Heart right ventricle (tissue), 16 donors: ENCODE data around the gene GRB7. TPM values are rescaled to one million over a fixed set of nuclear protein-coding genes. Genes with fewer than 3 reads are reported as not detected.

Source experiments
- ATAC-seq, 8 donors: fragments of 200-7000 bp; cut with Tn5 transposase; one replicate each; pipeline ENCODE4 v1.9.1; 2020; ENCODE audit warnings: mild to moderate bottlenecking in 8 of 8, moderate library complexity in 8 of 8, moderate number of reproducible peaks in 1 of 8
- DNase-seq, 2 donors: peaks; one replicate each; pipeline ENCODE4 v3.0.0-alpha.2; 2020
- H3K27ac ChIP-seq, 10 donors: fragments of 200-600 bp; sonication (generic) in 2 of 10; one replicate each; pipeline versions ENCODE4 v1.5.0 to v1.8.0; 2020 to 2022; ENCODE audit warnings: mild to moderate bottlenecking in 3 of 10
- H3K27me3 ChIP-seq, 7 donors: fragments of 200-600 bp; one replicate each; pipeline ENCODE4 v1.8.0; 2021 to 2022; ENCODE audit warnings: mild to moderate bottlenecking in 2 of 7
- H3K36me3 ChIP-seq, 9 donors: fragments of 200-600 bp; sonication (generic) in 1 of 9; one replicate each; pipeline versions ENCODE4 v1.5.0 to v1.8.0; 2020 to 2022; ENCODE audit warnings: mild to moderate bottlenecking in 2 of 9
- H3K4me1 ChIP-seq, 9 donors: fragments of 200-600 bp; sonication (generic) in 1 of 9; one replicate each; pipeline versions ENCODE4 v1.5.0 to v1.8.0; 2020 to 2022; ENCODE audit warnings: mild to moderate bottlenecking in 4 of 9
- H3K4me3 ChIP-seq, 10 donors: fragments of 200-600 bp; sonication (generic) in 2 of 10; one replicate each; pipeline versions ENCODE4 v1.5.0 to v1.8.0; 2020 to 2022; ENCODE audit warnings: mild to moderate bottlenecking in 7 of 10, moderate library complexity in 2 of 10
- H3K9me3 ChIP-seq, 11 donors: fragments of 200-600 bp in 10 of 11; sonication (generic) in 2 of 11; one replicate each; pipeline versions ENCODE4 v1.5.0 to v1.8.0; 2013 to 2022; ENCODE audit warnings: mild to moderate bottlenecking in 2 of 11, control low read depth in 1 of 11, moderate library complexity in 1 of 11
- CTCF ChIP-seq, 9 donors: fragments of 200-600 bp; sonication (generic) in 2 of 9; IDR thresholded peaks; one replicate each; pipeline versions ENCODE4 v1.5.0 to v1.8.0; 2021 to 2022; ENCODE audit warnings: antibody characterized with exemption in 9 of 9, mild to moderate bottlenecking in 5 of 9, moderate library complexity in 1 of 9
- WGBS, 2 donors: extraction: QIAGEN DNeasy Blood & Tissue Kit; methylation state at CpG; one replicate each; pipeline ENCODE4 v1.1.7; 2013; ENCODE audit warnings: inconsistent platforms in 1 of 2; 5-methylcytosine and 5-hydroxymethylcytosine counted together
- intact Hi-C, 10 donors: fragments of 100-400 bp; cut with DNase I; formaldehyde crosslinking; loops; one replicate each; pipeline versions ENCODE4 v1.11.1 to v1.14.2; 2022
- polyA plus RNA-seq, 2 donors: library from polyadenylated mRNA; stranded (reverse); fragments of 200-250 nt; gene quantifications; one replicate each; pipeline ENCODE4 v1.2.3, GENCODE V29; 2013
- total RNA-seq, 10 donors: library from RNA; stranded (reverse); fragmentation: NEBNext Ultra II Directional in 3 of 10; extraction: Animal tissue kit (Norgen Biotek cat#: 25700) in 3 of 10; gene quantifications; one replicate each; pipeline versions ENCODE4 v1.2.1 to v1.2.4, GENCODE V29; 2021 to 2023
- donor health status: Arrhythmogenic right ventricular cardiomyopathy.
- donor health status: ischemic (EF 13 %, LVEDD 7.1; RV severe dilation, severe dysfunction).
- donor health status: healthy with polysubstance abuse.
- donor health status: DM: no; HTN: yes; CAD: no.
- donor health status: DM: no; HTN: no; CAD: no.
- donor health status: ischemic (EF 25% LVEDD 6.9; RV normal size, moderate dysfunction).
- donor health status: ischemic (EF 25% LVEDD 5.7; RV mildly dilated, moderate dysfunction).
- donor health status: healthy.
- donor health status: DM: yes; HTN: yes; CAD: no.
- donor health status: Ischemic cardiomyopathy.
- donor health status: ischemic (EF 35%, LVEDD 5.7; RV mildly dilated, moderate dysfunction).
- donor health status: nonischemic (EF 11% LVEDD 7.7; RV severe dilation, severe dysfunction).
- donor health status: DM: yes; HTN: yes; CAD: no.
- donor health status: PGD.
- donor health status: ischemic (EF 29% LVEDD 5.4; RV normal size, mild dysfunction).
- donor health status: nonischemic (EF 23%, LVEDD 6.1; RV moderate dilation, normal function).

The GRB7 gene
- total and polyA plus RNA-seq, 12 donors: 0.44 to 4.7 (median 1.1) TPM

GRCh38 chr17:39715375-39716072 is 22.2 kb upstream of the GRB7 start:
- H3K36me3 ChIP-seq: peaks cover 0 to 99% (median 23%) of the 10 kb centered on the region in 9 donors

GRCh38 chr17:39716073-39716818 is 21.5 kb upstream of the GRB7 start:
- peaks cover 0 to 95% (median 23%) of the 10 kb centered on the region in 9 donors for H3K36me3 ChIP-seq
- peak; percentile 47 to 86 (median 75) for ATAC-seq

More at GRCh38 chr17:39715375-39716072, 22.2 kb upstream of the GRB7 start:
- Histone ChIP-seq H3K4me3 (no peak overlapping the region), H3K9me3 (no peaks in the 10 kb centered on the region), H3K27me3 (no peaks in the 10 kb centered on the region), H3K4me1 (peaks cover 0 to 19% (median 14%) of the 10 kb centered on the region in 9 donors), H3K27ac (peak overlapping the region in 7 of 10 donors; percentile 36 to 66 (median 56))
- ATAC-seq (peak in 2 of 8 donors; percentile 9 to 15), DNase-seq (no peak)
- TF ChIP-seq CTCF (IDR thresholded peaks at IDR 0.05): no peak
- WGBS, 2 donors: 91 to 92% methylated on average over 18 of the region's 18 CpGs
- intact Hi-C loops: no loop called here

GRCh38 chr17:39716879-39717536 is 20.7 kb upstream of the GRB7 start:
- TF ChIP-seq CTCF (IDR thresholded peaks at IDR 0.05): no peak
- intact Hi-C loops: no loop called here
- Histone ChIP-seq H3K4me3 (no peak overlapping the region), H3K9me3 (no peaks in the 10 kb centered on the region), H3K4me1 (peaks cover 0 to 19% (median 14%) of the 10 kb centered on the region in 9 donors), H3K27me3 (no peaks in the 10 kb centered on the region), H3K27ac (peak overlapping the region in 8 of 10 donors; percentile 36 to 66 (median 49)), H3K36me3 (peaks cover 0 to 94% (median 23%) of the 10 kb centered on the region in 9 donors)
- DNase-seq: no peak
- peak in 7 of 8 donors; percentile 45 to 75 (median 68) for ATAC-seq
- 70 to 78% methylated on average over 11 of the region's 11 CpGs for WGBS, 2 donors

More at GRCh38 chr17:39716073-39716818, 21.5 kb upstream of the GRB7 start:
- Histone ChIP-seq H3K9me3 (no peaks in the 10 kb centered on the region), H3K27me3 (no peaks in the 10 kb centered on the region), H3K4me3 (no peak overlapping the region), H3K27ac (peak overlapping the region in 8 of 10 donors; percentile 36 to 66 (median 52)), H3K4me1 (peaks cover 0 to 19% (median 14%) of the 10 kb centered on the region in 9 donors)
- no peak for TF ChIP-seq CTCF (IDR thresholded peaks at IDR 0.05)
- intact Hi-C loops: no loop called here
- 68 to 77% methylated on average over 15 of the region's 15 CpGs for WGBS, 2 donors
- no peak for DNase-seq

GRCh38 chr17:39717660-39718059 is 20.1 kb upstream of the GRB7 start:
- no peak for DNase-seq
- H3K4me1 ChIP-seq: peaks cover 0 to 19% (median 14%) of the 10 kb centered on the region in 9 donors
- H3K36me3 ChIP-seq: peaks cover 0 to 92% (median 18%) of the 10 kb centered on the region in 9 donors
- no peak for TF ChIP-seq CTCF (IDR thresholded peaks at IDR 0.05)
- 53 to 72% methylated on average over 6 of the region's 6 CpGs for WGBS, 2 donors
- H3K27ac ChIP-seq: no peak overlapping the region
- no peaks in the 10 kb centered on the region for H3K9me3 ChIP-seq
- H3K27me3 ChIP-seq: no peaks in the 10 kb centered on the region
- intact Hi-C loops: no loop called here
- ATAC-seq: no peak
- H3K4me3 ChIP-seq: no peak overlapping the region
